Measurements from ENCODE around the gene CFAP77.
A peak's percentile ranks its signal among the peaks of the same experiment; 100 is the strongest.

CFAP77 gene

GRCh38 chr9:132582786-132583583 lies 173.0 kb downstream of the CFAP77 start:
- DNase-seq (ENCODE audit: low spot score): no peak

GRCh38 chr9:132583584-132584304 lies 173.7 kb downstream of the CFAP77 start:
- DNase-seq (ENCODE audit: low spot score): no peak

- DNase-seq (ENCODE audit: low spot score): peak; percentile 44
These were observed 174.9 kb downstream of the CFAP77 start for GRCh38 chr9:132584601-132585560.

- DNase-seq (ENCODE audit: low spot score): no peak
These were observed 176.2 kb downstream of the CFAP77 start for GRCh38 chr9:132585954-132586829.

- DNase-seq (ENCODE audit: low spot score): no peak
These were observed 177.0 kb downstream of the CFAP77 start for GRCh38 chr9:132586830-132587591.

GRCh38 chr9:132587592-132587955 lies 177.6 kb downstream of the CFAP77 start:
- DNase-seq (ENCODE audit: low spot score): no peak

- DNase-seq (ENCODE audit: low spot score): no peak
These were observed 178.1 kb downstream of the CFAP77 start for GRCh38 chr9:132588098-132588497.

GRCh38 chr9:132588501-132589147 lies 178.6 kb downstream of the CFAP77 start:
- no peak for DNase-seq (ENCODE audit: low spot score)

- DNase-seq (ENCODE audit: low spot score): no peak
These were observed 179.4 kb downstream of the CFAP77 start for GRCh38 chr9:132589148-132590036.

GRCh38 chr9:132590037-132590317 lies 180.0 kb downstream of the CFAP77 start:
- no peak for DNase-seq (ENCODE audit: low spot score)

GRCh38 chr9:132590318-132591182 lies 180.5 kb downstream of the CFAP77 start:
- DNase-seq (ENCODE audit: low spot score): no peak

GRCh38 chr9:132591244-132591643 lies 181.2 kb downstream of the CFAP77 start:
- DNase-seq (ENCODE audit: low spot score): no peak

GRCh38 chr9:132591751-132592314 lies 181.8 kb downstream of the CFAP77 start:
- no peak for DNase-seq (ENCODE audit: low spot score)

GRCh38 chr9:132592451-132592850 lies 182.4 kb downstream of the CFAP77 start:
- no peak for DNase-seq (ENCODE audit: low spot score)

- no peak for DNase-seq (ENCODE audit: low spot score)
These were observed 184.4 kb downstream of the CFAP77 start for GRCh38 chr9:132594412-132594811.

GRCh38 chr9:132595319-132595718 lies 185.3 kb downstream of the CFAP77 start:
- no peak for DNase-seq (ENCODE audit: low spot score)

- DNase-seq (ENCODE audit: low spot score): no peak
These were observed 186.2 kb downstream of the CFAP77 start for GRCh38 chr9:132596200-132596599.
